Measurements from ENCODE around the gene SUSD3. TPM values are rescaled to one million over a fixed set of nuclear protein-coding genes. Genes with fewer than 3 reads are reported as not detected.

Gene SUSD3
- total and polyA plus RNA-seq, 2 of the 4 experiments (the other 2 are of a cell fraction), result 0.54 to 1.5 TPM

DNA sequence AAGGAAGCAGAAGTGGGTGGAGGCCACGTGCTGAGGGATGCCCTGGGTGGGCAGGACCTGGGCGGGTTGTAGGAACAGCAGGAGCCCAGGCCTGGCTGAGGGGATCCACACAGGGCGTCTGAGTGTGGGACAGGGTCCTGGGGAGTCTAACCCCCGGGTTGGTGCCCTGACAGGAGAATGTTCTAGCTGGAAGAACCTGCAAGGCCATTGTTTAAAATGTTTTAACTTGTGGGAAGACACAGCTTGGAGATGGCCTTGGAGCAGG lies 33.9 kb upstream of the SUSD3 start:
- Histone ChIP-seq H2AK5ac (ENCODE audit: low read depth, low read length) (no peak overlapping the region), H3K4me3 (ENCODE audit: insufficient read depth, low read depth, low read length) (no peak overlapping the region), H3K4me2 (ENCODE audit: low read depth, low read length) (no peak overlapping the region), H2AK9ac (replicated peaks; ENCODE audit: low read depth, low read length, poor library complexity) (no peak overlapping the region), H3K9me1 (ENCODE audit: insufficient read depth, low read length) (no peaks in the 10 kb centered on the region), H2BK5ac (ENCODE audit: low read depth, low read length, poor library complexity, severe bottlenecking) (no peak overlapping the region), H3K4ac (ENCODE audit: low read depth, low read length) (no peak overlapping the region), H3K18ac (ENCODE audit: low read depth, low read length) (no peak overlapping the region), H4K8ac (ENCODE audit: low read depth in 2 of 2, low read length in 2 of 2) (no peak overlapping the region), H3K4me1 (ENCODE audit: control insufficient read depth, insufficient read depth, low read length) (no peaks in the 10 kb centered on the region), H2BK20ac (ENCODE audit: low read depth, low read length) (no peak overlapping the region), H3K23ac (ENCODE audit: low read depth, low read length) (no peak overlapping the region), H3K27ac (ENCODE audit: insufficient read depth, low read length) (no peak overlapping the region), H3K79me1 (ENCODE audit: low read depth in 1 of 2, low read length in 2 of 2) (no peaks in the 10 kb centered on the region), H3K14ac (replicated peaks; ENCODE audit: low read depth, low read length) (no peak overlapping the region), H2BK120ac (ENCODE audit: low read depth, low read length) (no peak overlapping the region), H3K9me3 (ENCODE audit: control insufficient read depth, insufficient read depth, low read length) (no peaks in the 10 kb centered on the region), H3K9ac (ENCODE audit: low read depth, low read length) (no peak overlapping the region), H4K91ac (ENCODE audit: insufficient read depth, low read depth, low read length) (no peak overlapping the region), H3K36me3 (ENCODE audit: control insufficient read depth, insufficient read depth, low read length) (no peaks in the 10 kb centered on the region), H3K56ac (ENCODE audit: extremely low read depth, insufficient read depth, low read length) (no peak overlapping the region), H3K27me3 (ENCODE audit: control insufficient read depth, insufficient read depth, low read length) (peaks cover 2% of the 10 kb centered on the region), H2BK15ac (ENCODE audit: low read depth, low read length) (no peak overlapping the region), H2AFZ (replicated peaks; ENCODE audit: low read length, poor library complexity) (no peak overlapping the region), H4K20me1 (ENCODE audit: insufficient read depth, low read length) (no peaks in the 10 kb centered on the region), H4K5ac (ENCODE audit: low read depth, low read length) (no peak overlapping the region)
- WGBS, 2 experiments (ENCODE audit: extremely low coverage in 2 of 2, insufficient read length in 1 of 2), result 57% methylated on average over 3 of the region's 4 CpGs; no CpG with 5 or more reads in 1 of the 2 experiments
- in situ Hi-C loops (cut with MboI; ENCODE audit: low sequenced_read_pairs) (loop anchor here (25.0 kb wide), 1 partner anchor 288 kb away; no protein-coding TSS in a partner anchor), dilution Hi-C loops (cut with HindIII; ENCODE audit: low sequenced_read_pairs, unreplicated experiment) (no loop called here), intact Hi-C loops (cut with micrococcal nuclease) (no loop called here)
- BruUV-seq (replicated peaks), result no TSS peak
- ChIA-PET POLR2A (ENCODE audit: unreplicated experiment) (no interaction called here), CTCF (no interaction called here)
- ATAC-seq (ENCODE audit: low read depth), result no peak
- DNase-seq, result no peak
- no peak for TF ChIP-seq MAZ (IDR thresholded peaks at IDR 0.05; ENCODE audit: borderline replicate concordance, low read depth, low read length)
- no peak for TF ChIP-seq MAFK (IDR thresholded peaks at IDR 0.05; ENCODE audit: low read depth, low read length)
- TF ChIP-seq, protein P1, sequence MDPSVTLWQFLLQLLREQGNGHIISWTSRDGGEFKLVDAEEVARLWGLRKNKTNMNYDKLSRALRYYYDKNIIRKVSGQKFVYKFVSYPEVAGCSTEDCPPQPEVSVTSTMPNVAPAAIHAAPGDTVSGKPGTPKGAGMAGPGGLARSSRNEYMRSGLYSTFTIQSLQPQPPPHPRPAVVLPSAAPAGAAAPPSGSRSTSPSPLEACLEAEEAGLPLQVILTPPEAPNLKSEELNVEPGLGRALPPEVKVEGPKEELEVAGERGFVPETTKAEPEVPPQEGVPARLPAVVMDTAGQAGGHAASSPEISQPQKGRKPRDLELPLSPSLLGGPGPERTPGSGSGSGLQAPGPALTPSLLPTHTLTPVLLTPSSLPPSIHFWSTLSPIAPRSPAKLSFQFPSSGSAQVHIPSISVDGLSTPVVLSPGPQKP (IDR thresholded peaks at IDR 0.05; ENCODE audit: borderline replicate concordance, low read depth, low read length), result no peak
- TF ChIP-seq BHLHE40 (IDR thresholded peaks at IDR 0.05; ENCODE audit: low read depth, low read length), result no peak
- TF ChIP-seq, protein P2, sequence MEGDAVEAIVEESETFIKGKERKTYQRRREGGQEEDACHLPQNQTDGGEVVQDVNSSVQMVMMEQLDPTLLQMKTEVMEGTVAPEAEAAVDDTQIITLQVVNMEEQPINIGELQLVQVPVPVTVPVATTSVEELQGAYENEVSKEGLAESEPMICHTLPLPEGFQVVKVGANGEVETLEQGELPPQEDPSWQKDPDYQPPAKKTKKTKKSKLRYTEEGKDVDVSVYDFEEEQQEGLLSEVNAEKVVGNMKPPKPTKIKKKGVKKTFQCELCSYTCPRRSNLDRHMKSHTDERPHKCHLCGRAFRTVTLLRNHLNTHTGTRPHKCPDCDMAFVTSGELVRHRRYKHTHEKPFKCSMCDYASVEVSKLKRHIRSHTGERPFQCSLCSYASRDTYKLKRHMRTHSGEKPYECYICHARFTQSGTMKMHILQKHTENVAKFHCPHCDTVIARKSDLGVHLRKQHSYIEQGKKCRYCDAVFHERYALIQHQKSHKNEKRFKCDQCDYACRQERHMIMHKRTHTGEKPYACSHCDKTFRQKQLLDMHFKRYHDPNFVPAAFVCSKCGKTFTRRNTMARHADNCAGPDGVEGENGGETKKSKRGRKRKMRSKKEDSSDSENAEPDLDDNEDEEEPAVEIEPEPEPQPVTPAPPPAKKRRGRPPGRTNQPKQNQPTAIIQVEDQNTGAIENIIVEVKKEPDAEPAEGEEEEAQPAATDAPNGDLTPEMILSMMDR (conservative IDR thresholded peaks at IDR 0.05; ENCODE audit: low read depth, low read length), result no peak
- no peak for TF ChIP-seq RCOR1 (IDR thresholded peaks at IDR 0.05; ENCODE audit: insufficient replicate concordance, low read length)
- TF ChIP-seq FOS (IDR thresholded peaks at IDR 0.05; ENCODE audit: low read depth, low read length), result no peak
- no peak for TF ChIP-seq MXI1 (IDR thresholded peaks at IDR 0.05; ENCODE audit: borderline replicate concordance, low read depth, low read length)
- TF ChIP-seq, protein P3, sequence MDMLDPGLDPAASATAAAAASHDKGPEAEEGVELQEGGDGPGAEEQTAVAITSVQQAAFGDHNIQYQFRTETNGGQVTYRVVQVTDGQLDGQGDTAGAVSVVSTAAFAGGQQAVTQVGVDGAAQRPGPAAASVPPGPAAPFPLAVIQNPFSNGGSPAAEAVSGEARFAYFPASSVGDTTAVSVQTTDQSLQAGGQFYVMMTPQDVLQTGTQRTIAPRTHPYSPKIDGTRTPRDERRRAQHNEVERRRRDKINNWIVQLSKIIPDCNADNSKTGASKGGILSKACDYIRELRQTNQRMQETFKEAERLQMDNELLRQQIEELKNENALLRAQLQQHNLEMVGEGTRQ (IDR thresholded peaks at IDR 0.05; ENCODE audit: low read depth, low read length), result no peak
- TF ChIP-seq RAD21 (IDR thresholded peaks at IDR 0.05; ENCODE audit: low read length), result no peak
- no peak for TF ChIP-seq RFX5 (IDR thresholded peaks at IDR 0.05; ENCODE audit: low read depth, low read length)
- no peak for TF ChIP-seq CEBPB (IDR thresholded peaks at IDR 0.05; ENCODE audit: low read depth, low read length)
- no peak for TF ChIP-seq CHD1 (IDR thresholded peaks at IDR 0.05; ENCODE audit: low read depth, low read length)
